Measurements from ENCODE around the gene TBC1D2B. TPM values are rescaled to one million over a fixed set of nuclear protein-coding genes. Genes with fewer than 3 reads are reported as not detected.

Gene TBC1D2B
- total and polyA plus RNA-seq, 4 donors, result 9.8 to 109 (median 53.2) TPM

GRCh38 chr15:78048628-78048920, 28.9 kb downstream of the TBC1D2B start:
- ATAC-seq (ENCODE audit: low FRiP score) (peak; percentile 74), DNase-seq (no peak)
- H3K4me3 ChIP-seq (ENCODE audit: low read length in 2 of 2), result no peak overlapping the region
- H3K36me3 ChIP-seq (ENCODE audit: control insufficient read depth in 1 of 2, insufficient read depth in 2 of 2, low read length in 1 of 2), result peaks cover 4 to 7% of the 10 kb centered on the region in 2 donors
- H3K27me3 ChIP-seq (ENCODE audit: control insufficient read depth in 1 of 2, insufficient read depth in 2 of 2, low read length in 1 of 2), result no peaks in the 10 kb centered on the region
- no peak overlapping the region for H3K27ac ChIP-seq (ENCODE audit: low read depth in 1 of 2, low read length in 2 of 2)
- H3K9me3 ChIP-seq (ENCODE audit: control insufficient read depth, low read length), result no peaks in the 10 kb centered on the region
- H3K4me1 ChIP-seq (ENCODE audit: control insufficient read depth in 1 of 2, insufficient read depth in 2 of 2, low read length in 2 of 2), result no peaks in the 10 kb centered on the region
- intact Hi-C loops (cut with DNase I), result no loop called here
- WGBS, 2 donors, result 85 to 90% methylated on average over 5 of the region's 5 CpGs

GRCh38 chr15:78047761-78048627, 29.5 kb downstream of the TBC1D2B start:
- Histone ChIP-seq H3K36me3 (ENCODE audit: control insufficient read depth in 1 of 2, insufficient read depth in 2 of 2, low read length in 1 of 2) (peaks cover 4 to 9% of the 10 kb centered on the region in 2 donors), H3K9me3 (ENCODE audit: control insufficient read depth, low read length) (no peaks in the 10 kb centered on the region), H3K27ac (ENCODE audit: low read depth in 1 of 2, low read length in 2 of 2) (no peak overlapping the region), H3K4me1 (ENCODE audit: control insufficient read depth in 1 of 2, insufficient read depth in 2 of 2, low read length in 2 of 2) (no peaks in the 10 kb centered on the region), H3K27me3 (ENCODE audit: control insufficient read depth in 1 of 2, insufficient read depth in 2 of 2, low read length in 1 of 2) (no peaks in the 10 kb centered on the region), H3K4me3 (ENCODE audit: low read length in 2 of 2) (no peak overlapping the region)
- intact Hi-C loops (cut with DNase I), result no loop called here
- peak in 1 of 2 donors; percentile 63 for DNase-seq
- WGBS, 2 donors, result 64 to 65% methylated on average over 8 of the region's 8 CpGs
- ATAC-seq (ENCODE audit: low FRiP score), result peak; percentile 76

- no peaks in the 10 kb centered on the region for H3K9me3 ChIP-seq (ENCODE audit: control insufficient read depth, low read length)
- no peak for DNase-seq
- H3K27me3 ChIP-seq (ENCODE audit: control insufficient read depth in 1 of 2, insufficient read depth in 2 of 2, low read length in 1 of 2), result no peaks in the 10 kb centered on the region
- H3K4me1 ChIP-seq (ENCODE audit: control insufficient read depth in 1 of 2, insufficient read depth in 2 of 2, low read length in 2 of 2), result no peaks in the 10 kb centered on the region
- WGBS, 2 donors, result 90 to 91% methylated on average over 5 of the region's 5 CpGs
- H3K27ac ChIP-seq (ENCODE audit: low read depth in 1 of 2, low read length in 2 of 2), result no peak overlapping the region
- no peak for ATAC-seq (ENCODE audit: low FRiP score)
- no peak overlapping the region for H3K4me3 ChIP-seq (ENCODE audit: low read length in 2 of 2)
- intact Hi-C loops (cut with DNase I), result no loop called here
- H3K36me3 ChIP-seq (ENCODE audit: control insufficient read depth in 1 of 2, insufficient read depth in 2 of 2, low read length in 1 of 2), result peaks cover 0 to 14% of the 10 kb centered on the region in 2 donors
These were observed 30.6 kb downstream of the TBC1D2B start for GRCh38 chr15:78046796-78047341.

- no peaks in the 10 kb centered on the region for H3K27me3 ChIP-seq (ENCODE audit: control insufficient read depth in 1 of 2, insufficient read depth in 2 of 2, low read length in 1 of 2)
- 82 to 88% methylated on average over 1 of the region's 1 CpG for WGBS, 2 donors
- ATAC-seq (ENCODE audit: low FRiP score) (no peak), DNase-seq (no peak)
- no peak overlapping the region for H3K4me3 ChIP-seq (ENCODE audit: low read length in 2 of 2)
- H3K36me3 ChIP-seq (ENCODE audit: control insufficient read depth in 1 of 2, insufficient read depth in 2 of 2, low read length in 1 of 2), result peaks cover 0 to 12% of the 10 kb centered on the region in 2 donors
- H3K9me3 ChIP-seq (ENCODE audit: control insufficient read depth, low read length), result no peaks in the 10 kb centered on the region
- intact Hi-C loops (cut with DNase I), result no loop called here
- H3K4me1 ChIP-seq (ENCODE audit: control insufficient read depth in 1 of 2, insufficient read depth in 2 of 2, low read length in 2 of 2), result no peaks in the 10 kb centered on the region
- H3K27ac ChIP-seq (ENCODE audit: low read depth in 1 of 2, low read length in 2 of 2), result no peak overlapping the region
These were observed 32.3 kb downstream of the TBC1D2B start for GRCh38 chr15:78045189-78045588.

- H3K9me3 ChIP-seq (ENCODE audit: control insufficient read depth, low read length), result no peaks in the 10 kb centered on the region
- no peaks in the 10 kb centered on the region for H3K27me3 ChIP-seq (ENCODE audit: control insufficient read depth in 1 of 2, insufficient read depth in 2 of 2, low read length in 1 of 2)
- no peak overlapping the region for H3K4me3 ChIP-seq (ENCODE audit: low read length in 2 of 2)
- H3K4me1 ChIP-seq (ENCODE audit: control insufficient read depth in 1 of 2, insufficient read depth in 2 of 2, low read length in 2 of 2), result no peaks in the 10 kb centered on the region
- ATAC-seq (ENCODE audit: low FRiP score) (no peak), DNase-seq (no peak)
- intact Hi-C loops (cut with DNase I), result no loop called here
- 80 to 86% methylated on average over 5 of the region's 5 CpGs for whole genome bisulfite sequencing, 2 donors
- no peak overlapping the region for H3K27ac ChIP-seq (ENCODE audit: low read depth in 1 of 2, low read length in 2 of 2)
- peaks cover 0 to 12% of the 10 kb centered on the region in 2 donors for H3K36me3 ChIP-seq (ENCODE audit: control insufficient read depth in 1 of 2, insufficient read depth in 2 of 2, low read length in 1 of 2)
These were observed 32.9 kb downstream of the TBC1D2B start for GRCh38 chr15:78044407-78045155.

GRCh38 chr15:78041946-78042345, 35.6 kb downstream of the TBC1D2B start:
- DNase-seq, result no peak
- H3K9me3 ChIP-seq (ENCODE audit: control insufficient read depth, low read length), result no peaks in the 10 kb centered on the region
- intact Hi-C loops (cut with DNase I), result no loop called here
- ATAC-seq (ENCODE audit: low FRiP score), result no peak
- no peak overlapping the region for H3K27ac ChIP-seq (ENCODE audit: low read depth in 1 of 2, low read length in 2 of 2)
- no peaks in the 10 kb centered on the region for H3K27me3 ChIP-seq (ENCODE audit: control insufficient read depth in 1 of 2, insufficient read depth in 2 of 2, low read length in 1 of 2)
- no peaks in the 10 kb centered on the region for H3K4me1 ChIP-seq (ENCODE audit: control insufficient read depth in 1 of 2, insufficient read depth in 2 of 2, low read length in 2 of 2)
- WGBS, 2 donors, result 81 to 89% methylated on average over 3 of the region's 3 CpGs
- peaks cover 0 to 12% of the 10 kb centered on the region in 2 donors for H3K36me3 ChIP-seq (ENCODE audit: control insufficient read depth in 1 of 2, insufficient read depth in 2 of 2, low read length in 1 of 2)
- no peak overlapping the region for H3K4me3 ChIP-seq (ENCODE audit: low read length in 2 of 2)

GRCh38 chr15:78040653-78041244, 36.8 kb downstream of the TBC1D2B start:
- no peak overlapping the region for H3K4me3 ChIP-seq (ENCODE audit: low read length in 2 of 2)
- ATAC-seq (ENCODE audit: low FRiP score) (no peak), DNase-seq (no peak)
- H3K27ac ChIP-seq (ENCODE audit: low read depth in 1 of 2, low read length in 2 of 2), result no peak overlapping the region
- peaks cover 0 to 12% of the 10 kb centered on the region in 2 donors for H3K36me3 ChIP-seq (ENCODE audit: control insufficient read depth in 1 of 2, insufficient read depth in 2 of 2, low read length in 1 of 2)
- H3K4me1 ChIP-seq (ENCODE audit: control insufficient read depth in 1 of 2, insufficient read depth in 2 of 2, low read length in 2 of 2), result no peaks in the 10 kb centered on the region
- no peaks in the 10 kb centered on the region for H3K9me3 ChIP-seq (ENCODE audit: control insufficient read depth, low read length)
- 91 to 95% methylated on average over 1 of the region's 1 CpG for WGBS, 2 donors
- intact Hi-C loops (cut with DNase I), result no loop called here
- H3K27me3 ChIP-seq (ENCODE audit: control insufficient read depth in 1 of 2, insufficient read depth in 2 of 2, low read length in 1 of 2), result no peaks in the 10 kb centered on the region

- Histone ChIP-seq H3K4me3 (ENCODE audit: low read length in 2 of 2) (no peak overlapping the region), H3K27ac (ENCODE audit: low read depth in 1 of 2, low read length in 2 of 2) (no peak overlapping the region), H3K4me1 (ENCODE audit: control insufficient read depth in 1 of 2, insufficient read depth in 2 of 2, low read length in 2 of 2) (no peaks in the 10 kb centered on the region), H3K27me3 (ENCODE audit: control insufficient read depth in 1 of 2, insufficient read depth in 2 of 2, low read length in 1 of 2) (no peaks in the 10 kb centered on the region), H3K9me3 (ENCODE audit: control insufficient read depth, low read length) (no peaks in the 10 kb centered on the region), H3K36me3 (ENCODE audit: control insufficient read depth in 1 of 2, insufficient read depth in 2 of 2, low read length in 1 of 2) (peaks cover 0 to 8% of the 10 kb centered on the region in 2 donors)
- intact Hi-C loops (cut with DNase I), result no loop called here
- DNase-seq, result no peak
- no peak for ATAC-seq (ENCODE audit: low FRiP score)
- WGBS, 2 donors, result 91% methylated on average over 8 of the region's 8 CpGs
These were observed 38.8 kb downstream of the TBC1D2B start for GRCh38 chr15:78038585-78039247.
